GM13977 (cell line): ENCODE results near the gene SLC15A5.

Source experiments
- DNase-seq: peaks from one replicate; pipeline ENCODE4 v3.0.0; 2012; ENCODE audit warnings: low spot score
- in situ Hi-C: fragments of 300-500 bp; cut with MboI; formaldehyde crosslinking; loops from one replicate; pipeline ENCODE4 v1.12.0; 2022; ENCODE audit warnings: low sequenced_read_pairs, low pct_unique_long_range_greater_than_20kb, mixed read lengths, inconsistent platforms; ENCODE audit not compliant: unreplicated experiment
- TF ChIP-seq, protein P1 (sequence below): IDR thresholded peaks from 2 replicates; pipeline ENCODE4 v1.5.1; 2012; ENCODE audit warnings: mild to moderate bottlenecking, control low read depth; ENCODE audit not compliant: insufficient read depth; ENCODE audit errors: extremely low read depth, missing control alignments

Gene SLC15A5

DNA sequence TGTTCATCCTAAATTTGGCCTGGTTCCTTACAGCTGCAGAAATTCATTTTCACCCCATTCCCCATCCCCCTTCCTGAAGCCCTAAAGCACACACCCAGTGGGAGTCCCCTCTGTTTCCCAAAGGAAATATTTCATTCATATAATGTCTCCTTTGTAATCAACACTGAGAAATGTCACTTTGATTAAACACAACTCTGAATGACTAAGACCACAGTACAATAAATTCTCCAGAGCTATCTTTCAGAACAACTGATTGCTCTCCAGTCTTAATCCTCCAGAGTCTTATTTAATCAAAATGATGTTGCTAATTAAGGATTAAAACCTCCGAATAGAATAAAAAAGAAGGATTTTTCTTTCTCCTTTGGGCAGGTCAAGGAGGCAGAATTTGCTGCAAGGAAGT is 6.4 kb downstream of the SLC15A5 start:
- DNase-seq, result no peak
- TF ChIP-seq, protein P1, sequence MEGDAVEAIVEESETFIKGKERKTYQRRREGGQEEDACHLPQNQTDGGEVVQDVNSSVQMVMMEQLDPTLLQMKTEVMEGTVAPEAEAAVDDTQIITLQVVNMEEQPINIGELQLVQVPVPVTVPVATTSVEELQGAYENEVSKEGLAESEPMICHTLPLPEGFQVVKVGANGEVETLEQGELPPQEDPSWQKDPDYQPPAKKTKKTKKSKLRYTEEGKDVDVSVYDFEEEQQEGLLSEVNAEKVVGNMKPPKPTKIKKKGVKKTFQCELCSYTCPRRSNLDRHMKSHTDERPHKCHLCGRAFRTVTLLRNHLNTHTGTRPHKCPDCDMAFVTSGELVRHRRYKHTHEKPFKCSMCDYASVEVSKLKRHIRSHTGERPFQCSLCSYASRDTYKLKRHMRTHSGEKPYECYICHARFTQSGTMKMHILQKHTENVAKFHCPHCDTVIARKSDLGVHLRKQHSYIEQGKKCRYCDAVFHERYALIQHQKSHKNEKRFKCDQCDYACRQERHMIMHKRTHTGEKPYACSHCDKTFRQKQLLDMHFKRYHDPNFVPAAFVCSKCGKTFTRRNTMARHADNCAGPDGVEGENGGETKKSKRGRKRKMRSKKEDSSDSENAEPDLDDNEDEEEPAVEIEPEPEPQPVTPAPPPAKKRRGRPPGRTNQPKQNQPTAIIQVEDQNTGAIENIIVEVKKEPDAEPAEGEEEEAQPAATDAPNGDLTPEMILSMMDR, result no peak
- in situ Hi-C loops, result no loop called here

DNA sequence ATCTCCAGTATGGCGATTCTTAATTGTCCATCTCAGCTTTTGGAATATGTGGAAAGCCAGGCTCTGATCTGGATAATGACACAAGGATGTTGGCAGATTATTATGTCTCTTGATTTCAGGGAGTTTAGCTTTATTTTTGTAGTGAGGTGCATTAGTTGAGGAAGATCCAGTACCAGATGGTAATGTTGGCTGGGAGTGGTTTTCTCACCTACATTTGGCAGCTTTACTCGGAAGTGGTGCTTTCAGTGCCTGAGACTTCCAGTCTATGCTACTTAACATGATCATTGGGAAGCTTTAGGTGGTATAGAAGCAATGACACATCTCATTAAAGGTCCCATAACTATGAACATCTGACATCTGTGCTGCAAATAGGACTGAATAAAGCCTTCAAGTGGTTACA is 7.5 kb downstream of the SLC15A5 start:
- in situ Hi-C loops, result no loop called here
- DNase-seq, result no peak
- TF ChIP-seq, protein P1, result no peak

DNA sequence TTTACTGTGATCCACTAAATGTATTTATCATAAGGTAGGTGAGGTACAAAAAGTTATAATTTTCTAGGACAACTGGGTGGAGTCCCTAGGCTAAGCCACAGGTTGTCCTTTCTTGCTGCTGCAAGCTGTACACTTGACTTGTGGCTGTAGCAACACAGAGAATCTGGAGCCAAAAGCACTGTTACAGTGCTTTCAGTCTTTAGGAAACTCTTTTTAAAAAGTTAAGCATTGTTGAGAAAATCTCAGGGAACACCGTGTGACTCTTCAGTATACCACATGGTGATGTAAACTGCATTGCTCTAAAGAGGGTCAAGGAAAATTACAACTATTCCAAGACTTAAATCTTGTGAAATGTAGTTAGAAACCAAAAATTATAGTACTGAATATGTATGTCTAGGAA is 11.4 kb downstream of the SLC15A5 start:
- in situ Hi-C loops, result no loop called here
- DNase-seq, result no peak

DNA sequence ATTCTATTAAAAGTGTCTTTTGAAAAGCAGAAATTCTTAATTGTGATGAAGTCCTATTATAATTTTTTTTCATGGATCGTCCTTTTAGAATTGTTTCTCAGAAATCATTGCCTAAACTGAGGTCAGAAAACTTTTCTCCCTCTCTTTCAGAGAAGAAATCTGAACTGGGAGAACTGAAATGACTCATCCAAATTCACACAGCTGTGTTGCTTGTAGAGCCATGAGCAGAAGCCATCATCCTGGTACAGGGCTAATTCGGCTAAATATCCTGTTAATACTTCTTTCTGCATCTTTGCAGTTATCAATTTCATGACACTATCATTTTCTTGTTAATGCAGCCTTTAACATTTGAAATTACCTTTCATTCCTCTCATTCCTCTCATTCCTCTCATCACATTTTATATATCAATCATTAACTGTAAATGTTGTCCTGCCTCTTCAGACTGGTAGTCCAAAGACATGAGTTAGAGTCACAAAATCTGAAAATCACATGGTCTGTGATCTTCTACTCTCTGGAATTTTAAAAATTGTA is 15.5 kb downstream of the SLC15A5 start:
- DNase-seq, result no peak
- in situ Hi-C loops, result no loop called here
- TF ChIP-seq, protein P1, result no peak

More for the DNA sequence above, 11.4 kb downstream of the SLC15A5 start:
- TF ChIP-seq, protein P1, result no peak

DNA sequence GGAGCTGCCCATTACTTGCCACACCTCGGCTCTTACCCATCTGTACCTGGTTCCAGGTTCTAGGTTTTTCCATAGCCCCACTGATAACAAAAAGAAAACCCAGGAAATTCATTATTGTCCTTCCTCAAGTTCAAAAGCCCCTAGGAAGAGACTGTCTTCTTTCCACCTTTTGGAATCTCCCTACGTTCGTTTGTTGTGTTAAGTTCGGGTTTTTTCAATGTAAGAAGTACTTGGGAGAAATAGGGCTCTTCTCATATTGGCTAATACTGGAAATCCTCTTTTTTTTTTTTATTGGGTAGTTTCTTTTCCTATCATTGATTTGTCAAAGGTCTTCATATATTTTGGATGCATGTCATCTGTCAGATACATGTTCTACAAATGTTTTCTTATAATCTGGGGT is 17.3 kb downstream of the SLC15A5 start:
- in situ Hi-C loops, result no loop called here
- TF ChIP-seq, protein P1, result no peak
- no peak for DNase-seq

DNA sequence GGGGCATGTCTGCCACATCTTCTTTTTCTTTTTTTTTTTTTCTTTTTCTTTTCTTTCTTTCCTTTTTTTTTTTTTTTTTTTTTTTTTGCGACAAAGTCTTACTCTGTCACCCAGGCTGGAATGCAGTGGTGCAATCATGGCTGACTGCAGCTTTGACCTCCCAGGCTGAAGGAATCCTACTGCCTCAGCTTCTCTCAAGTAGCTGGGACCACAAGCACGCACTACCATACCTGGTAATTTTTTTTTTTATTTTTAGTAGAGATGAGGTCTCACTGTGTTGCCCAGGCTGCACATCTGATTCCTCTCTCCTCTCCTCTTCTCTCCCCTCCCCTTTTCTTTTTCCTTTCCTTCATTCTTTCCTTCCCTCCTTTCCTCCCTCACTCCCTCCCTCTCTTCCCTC is 18.5 kb downstream of the SLC15A5 start:
- no peak for DNase-seq
- in situ Hi-C loops, result no loop called here
- TF ChIP-seq, protein P1, result no peak

DNA sequence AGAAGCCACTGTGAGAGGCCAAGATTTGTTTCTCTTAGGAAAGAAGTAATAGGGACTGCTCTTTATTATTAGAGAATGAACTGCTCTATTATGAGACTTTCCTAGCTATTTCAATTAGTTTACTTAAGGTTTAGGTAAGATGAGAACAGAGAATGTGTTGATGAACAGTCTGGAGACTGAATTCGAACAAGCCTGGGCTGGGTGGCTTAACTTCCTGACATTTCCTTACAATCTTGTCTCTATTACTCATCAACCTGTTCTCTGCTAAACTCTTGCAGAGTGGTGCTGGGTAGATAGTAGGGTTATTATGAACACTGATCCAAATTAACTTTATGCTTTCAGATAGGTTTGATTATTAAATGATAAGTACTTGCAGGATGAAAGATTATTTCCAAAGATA is 31.2 kb downstream of the SLC15A5 start:
- TF ChIP-seq, protein P1, result no peak
- no peak for DNase-seq
- in situ Hi-C loops, result no loop called here
